Prostate gland (tissue), 2 donors: Measurements from ENCODE around the gene NPEPL1. TPM values are rescaled to one million over a fixed set of nuclear protein-coding genes. Genes with fewer than 3 reads are reported as not detected.

ENCODE experiments used
- DNase-seq: peaks from one replicate; pipeline ENCODE4 v3.0.0-alpha.2; 2019; ENCODE audit warnings: low spot score
- H3K27ac ChIP-seq, 2 donors: fragments of 200-600 bp; sonication (generic); 2 replicates each; pipeline ENCODE4 v1.5.1; 2017 to 2019
- H3K27me3 ChIP-seq: fragments of 200-600 bp; sonication (generic); replicated peaks from 2 replicates; pipeline ENCODE4 v1.5.1; 2019; ENCODE audit not compliant: insufficient read depth
- H3K36me3 ChIP-seq, 2 donors: fragments of 200-600 bp; sonication (generic); 1 replicate in 1 of 2; 2 replicates in 1 of 2; pipeline versions ENCODE4 v1.5.1 to v1.8.1; 2017 to 2019
- H3K4me1 ChIP-seq: fragments of 200-600 bp; sonication (generic); replicated peaks from 2 replicates; pipeline ENCODE4 v1.5.1; 2019
- H3K4me3 ChIP-seq, 2 donors: fragments of 200-600 bp; sonication (generic); 2 replicates each; pipeline ENCODE4 v1.5.1; 2017 to 2019
- H3K9me3 ChIP-seq: fragments of 200-600 bp; sonication (generic); 2 replicates; pipeline ENCODE4 v1.5.1; 2017
- POLR2A ChIP-seq: fragments of 450-650 bp; IDR thresholded peaks from one replicate; pipeline ENCODE4 v1.6.1; 2016; ENCODE audit warnings: antibody characterized with exemption, mild to moderate bottlenecking
- POLR2AphosphoS5 ChIP-seq: sonication (generic); formaldehyde crosslinking; IDR thresholded peaks from one replicate; pipeline ENCODE4 v1.6.1; 2017; ENCODE audit warnings: antibody characterized with exemption
- WGBS: methylation state at CpG from one replicate; pipeline ENCODE4 v1.1.5; 2018; 5-methylcytosine and 5-hydroxymethylcytosine counted together
- intact Hi-C: fragments of 100-400 bp; cut with DNase I; formaldehyde crosslinking; loops from one replicate; pipeline ENCODE4 v1.14.2; 2022
- total RNA-seq, 2 donors: library from RNA; depleted of rRNA; stranded (reverse); fragments of >200 nt; gene quantifications; one replicate each; pipeline ENCODE4 v1.1.0, GENCODE V29; 2016
- TF ChIP-seq, protein P1 (sequence below), 4 experiments: fragments of 200-600 bp in 2 of 4; fragments of 450-650 bp in 2 of 4; sonication (generic) in 2 of 4; IDR thresholded peaks; 1 replicate in 3 of 4; 2 replicates in 1 of 4; pipeline ENCODE4 v1.5.1; 2016 to 2019; ENCODE audit warnings: antibody characterized with exemption in 4 of 4, mild to moderate bottlenecking in 2 of 4, moderate library complexity in 2 of 4

NPEPL1 gene
- total RNA-seq, 2 donors from 2014 or later = 25.7 to 63.1 TPM

DNA sequence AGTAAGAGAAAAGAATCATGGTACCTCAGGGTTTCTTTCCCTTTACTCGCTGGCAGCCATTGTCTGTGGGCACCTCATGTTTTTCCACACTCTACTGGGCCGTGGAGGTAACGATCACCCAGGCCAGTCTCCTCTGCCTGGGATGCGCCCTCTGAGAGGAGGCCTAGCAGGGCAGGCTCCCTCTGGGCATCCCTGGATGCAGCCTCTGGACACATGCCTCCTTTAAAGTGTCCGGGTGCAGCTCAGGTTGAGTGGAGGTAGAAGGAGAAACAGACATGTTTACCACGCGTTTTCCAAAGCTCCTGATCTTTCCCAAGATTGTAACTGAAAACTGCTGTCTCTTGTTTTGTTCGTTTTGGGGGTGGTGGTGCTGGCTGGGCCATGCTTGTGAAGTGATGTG lies 13.8 kb upstream of the NPEPL1 start:
- Histone ChIP-seq H3K9me3 (no peaks in the 10 kb centered on the region), H3K27ac (no peak overlapping the region), H3K27me3 (no peaks in the 10 kb centered on the region), H3K4me3 (no peak overlapping the region), H3K36me3 (peaks cover 3 to 5% of the 10 kb centered on the region in 2 donors), H3K4me1 (no peaks in the 10 kb centered on the region)
- intact Hi-C loops = no loop called here
- no peak for DNase-seq
- WGBS = 72% methylated on average over 8 of the region's 8 CpGs
- no peak for TF ChIP-seq POLR2A
- TF ChIP-seq, protein P1, sequence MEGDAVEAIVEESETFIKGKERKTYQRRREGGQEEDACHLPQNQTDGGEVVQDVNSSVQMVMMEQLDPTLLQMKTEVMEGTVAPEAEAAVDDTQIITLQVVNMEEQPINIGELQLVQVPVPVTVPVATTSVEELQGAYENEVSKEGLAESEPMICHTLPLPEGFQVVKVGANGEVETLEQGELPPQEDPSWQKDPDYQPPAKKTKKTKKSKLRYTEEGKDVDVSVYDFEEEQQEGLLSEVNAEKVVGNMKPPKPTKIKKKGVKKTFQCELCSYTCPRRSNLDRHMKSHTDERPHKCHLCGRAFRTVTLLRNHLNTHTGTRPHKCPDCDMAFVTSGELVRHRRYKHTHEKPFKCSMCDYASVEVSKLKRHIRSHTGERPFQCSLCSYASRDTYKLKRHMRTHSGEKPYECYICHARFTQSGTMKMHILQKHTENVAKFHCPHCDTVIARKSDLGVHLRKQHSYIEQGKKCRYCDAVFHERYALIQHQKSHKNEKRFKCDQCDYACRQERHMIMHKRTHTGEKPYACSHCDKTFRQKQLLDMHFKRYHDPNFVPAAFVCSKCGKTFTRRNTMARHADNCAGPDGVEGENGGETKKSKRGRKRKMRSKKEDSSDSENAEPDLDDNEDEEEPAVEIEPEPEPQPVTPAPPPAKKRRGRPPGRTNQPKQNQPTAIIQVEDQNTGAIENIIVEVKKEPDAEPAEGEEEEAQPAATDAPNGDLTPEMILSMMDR (IDR thresholded peaks at IDR 0.05) = no peak
- no peak for TF ChIP-seq POLR2AphosphoS5

DNA sequence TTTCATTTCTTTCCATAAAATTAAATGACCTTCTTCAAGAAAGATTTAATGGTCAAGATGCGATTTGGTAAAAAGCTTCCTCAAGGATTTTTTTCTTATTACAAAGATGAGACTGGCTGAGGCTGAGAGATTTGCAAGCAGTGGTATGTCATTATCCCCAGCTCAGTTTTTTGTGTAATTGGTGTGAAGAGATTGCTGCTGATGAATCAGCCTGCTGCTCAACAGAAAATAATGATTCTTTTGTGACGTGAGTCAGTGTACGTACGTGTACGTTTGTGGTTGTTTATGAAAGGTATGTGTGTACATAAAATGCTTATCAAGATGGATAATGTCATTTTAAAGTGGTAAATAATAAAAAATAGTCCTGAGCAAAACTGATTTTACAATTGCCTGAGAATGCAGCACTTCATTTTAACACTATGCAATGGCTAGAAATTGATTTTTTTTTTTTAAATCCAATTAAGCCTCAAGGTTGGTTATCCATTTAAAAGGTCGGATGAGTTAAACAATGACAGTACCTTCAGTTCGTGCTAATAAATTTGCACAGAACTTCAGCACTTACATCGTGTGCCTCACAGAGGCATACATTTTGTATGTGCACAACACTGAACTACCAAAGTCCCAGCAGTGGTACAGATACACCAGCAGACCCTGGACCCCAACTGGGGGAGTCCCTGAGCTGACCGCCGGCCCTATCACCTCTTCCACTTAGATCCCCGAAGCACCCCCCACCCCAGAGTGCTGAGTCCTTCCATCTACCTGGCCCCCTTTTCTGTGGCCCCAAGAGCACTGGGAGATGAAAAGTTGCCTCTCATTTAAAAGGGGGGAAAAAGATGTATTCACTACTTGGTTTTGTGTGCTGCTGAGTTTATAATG lies 9.7 kb upstream of the NPEPL1 start:
- Histone ChIP-seq H3K9me3 (no peaks in the 10 kb centered on the region), H3K27me3 (no peaks in the 10 kb centered on the region), H3K4me1 (no peaks in the 10 kb centered on the region), H3K4me3 (no peak overlapping the region), H3K27ac (no peak overlapping the region), H3K36me3 (no peaks in the 10 kb centered on the region)
- no peak for TF ChIP-seq POLR2A
- TF ChIP-seq, protein P1 (IDR thresholded peaks at IDR 0.05) = no peak
- TF ChIP-seq POLR2AphosphoS5 = no peak
- intact Hi-C loops = no loop called here
- DNase-seq = no peak
- 76% methylated on average over 11 of the region's 11 CpGs for WGBS

DNA sequence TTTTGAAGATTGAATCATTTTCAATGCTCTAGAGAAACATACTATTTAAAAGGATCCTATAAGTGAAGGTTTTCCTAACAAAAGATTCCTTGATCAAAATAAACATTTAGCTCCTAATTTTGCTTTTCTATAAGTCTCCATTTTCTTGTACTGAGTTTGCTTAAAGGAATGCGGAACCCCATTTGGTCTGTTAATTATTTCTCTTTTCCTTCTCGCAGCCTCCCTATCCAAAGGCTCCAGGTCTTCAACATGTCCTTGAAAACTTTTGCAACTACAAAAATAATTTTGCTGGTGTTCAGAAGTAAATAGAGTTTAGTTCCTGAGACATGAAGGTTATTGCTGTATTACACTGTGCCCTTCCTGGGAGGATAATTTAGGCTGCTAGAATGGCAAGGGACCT lies 8.3 kb upstream of the NPEPL1 start:
- 98% methylated on average over 2 of the region's 2 CpGs for WGBS
- H3K36me3 ChIP-seq = no peaks in the 10 kb centered on the region
- H3K4me3 ChIP-seq = no peak overlapping the region
- H3K9me3 ChIP-seq = no peaks in the 10 kb centered on the region
- no peak for TF ChIP-seq POLR2AphosphoS5
- TF ChIP-seq POLR2A = no peak
- TF ChIP-seq, protein P1 (IDR thresholded peaks at IDR 0.05) = no peak
- intact Hi-C loops = no loop called here
- H3K27ac ChIP-seq = no peak overlapping the region
- H3K4me1 ChIP-seq = no peaks in the 10 kb centered on the region
- no peak for DNase-seq
- H3K27me3 ChIP-seq = no peaks in the 10 kb centered on the region

DNA sequence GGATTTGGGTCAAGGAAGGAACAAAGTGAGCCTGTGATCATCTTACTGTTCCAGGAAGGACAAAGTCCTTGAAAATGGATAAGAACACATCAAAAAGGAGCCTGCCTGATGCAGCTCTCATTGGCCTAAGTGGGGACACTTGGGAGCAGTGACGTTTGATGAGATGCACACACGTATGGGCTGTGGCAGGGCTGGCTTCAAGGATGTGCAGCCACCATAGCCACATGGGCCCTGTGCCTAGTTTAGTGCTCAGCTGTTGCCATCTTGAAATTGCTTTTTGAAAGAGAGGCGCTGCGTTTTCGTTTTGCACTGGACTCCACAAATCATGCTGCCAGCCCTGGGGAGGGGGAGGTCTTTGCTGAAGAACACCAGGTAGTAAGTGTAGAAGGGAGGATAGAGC lies 6.6 kb upstream of the NPEPL1 start:
- TF ChIP-seq, protein P1 (IDR thresholded peaks at IDR 0.05) = no peak
- TF ChIP-seq POLR2A (no peak), POLR2AphosphoS5 (no peak)
- DNase-seq = no peak
- no peak overlapping the region for H3K4me3 ChIP-seq
- 92% methylated on average over 5 of the region's 5 CpGs for WGBS
- H3K27me3 ChIP-seq = no peaks in the 10 kb centered on the region
- intact Hi-C loops = no loop called here
- no peaks in the 10 kb centered on the region for H3K36me3 ChIP-seq
- no peaks in the 10 kb centered on the region for H3K4me1 ChIP-seq
- H3K9me3 ChIP-seq = no peaks in the 10 kb centered on the region
- H3K27ac ChIP-seq = no peak overlapping the region

DNA sequence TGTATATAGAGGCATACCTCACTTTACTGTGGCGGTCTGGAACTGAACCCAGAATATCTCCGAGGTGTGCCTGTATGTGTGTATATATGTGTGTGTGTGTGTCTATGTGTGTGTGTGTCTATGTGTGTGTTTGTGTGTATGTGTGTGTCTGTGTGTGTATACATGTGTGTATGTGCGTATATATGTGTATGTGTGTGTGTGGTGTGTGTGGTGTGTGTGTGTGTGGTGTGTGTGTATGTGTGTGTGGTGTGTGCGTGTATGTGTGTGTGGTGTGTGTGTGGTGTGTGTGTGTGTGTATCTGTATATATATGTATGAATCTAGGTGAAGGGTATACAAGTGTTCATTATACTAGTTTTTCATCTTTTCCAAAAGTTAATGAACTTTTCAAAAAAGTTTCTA lies 4.2 kb upstream of the NPEPL1 start:
- intact Hi-C loops = no loop called here
- H3K4me3 ChIP-seq = no peak overlapping the region

More for the DNA sequence above, 4.2 kb upstream of the NPEPL1 start:
- H3K36me3 ChIP-seq = no peaks in the 10 kb centered on the region
- H3K9me3 ChIP-seq = no peaks in the 10 kb centered on the region
- WGBS = 84% methylated on average over 4 of the region's 4 CpGs
- peaks cover 3% of the 10 kb centered on the region for H3K4me1 ChIP-seq
- TF ChIP-seq, protein P1 (IDR thresholded peaks at IDR 0.05) = no peak
- TF ChIP-seq POLR2AphosphoS5 (no peak), POLR2A (no peak)
- DNase-seq = no peak
- H3K27me3 ChIP-seq = no peaks in the 10 kb centered on the region
- H3K27ac ChIP-seq = no peak overlapping the region
